Upper lobe of right lung (tissue), 1 donor: ENCODE measurements around the gene OR2AG1. TPM values are rescaled to one million over a fixed set of nuclear protein-coding genes. Genes with fewer than 3 reads are reported as not detected.
"Not testable (repeated sequence)": the region's sequence is repeated elsewhere in the genome, so short reads cannot be mapped to it uniquely, and the experiment has no call there.

Source experiments
- ATAC-seq: fragments of 200-7000 bp; cut with Tn5 transposase; one replicate; pipeline ENCODE4 v1.9.1; 2020; ENCODE audit warnings: mild to moderate bottlenecking, moderate library complexity
- DNase-seq: peaks from one replicate; pipeline ENCODE4 v3.0.0-alpha.2; 2020
- H3K27ac ChIP-seq: fragments of 200-600 bp; one replicate; pipeline ENCODE4 v1.8.0; 2022
- H3K27me3 ChIP-seq: fragments of 200-600 bp; one replicate; pipeline ENCODE4 v1.8.0; 2022; ENCODE audit warnings: mild to moderate bottlenecking
- H3K36me3 ChIP-seq: fragments of 200-600 bp; one replicate; pipeline ENCODE4 v1.8.0; 2022
- H3K4me1 ChIP-seq: fragments of 200-600 bp; one replicate; pipeline ENCODE4 v1.8.0; 2022
- H3K4me3 ChIP-seq: fragments of 200-600 bp; one replicate; pipeline ENCODE4 v1.8.0; 2022; ENCODE audit warnings: mild to moderate bottlenecking
- H3K9me3 ChIP-seq: fragments of 200-600 bp; one replicate; pipeline ENCODE4 v1.8.0; 2022
- CTCF ChIP-seq: fragments of 200-600 bp; IDR thresholded peaks from one replicate; pipeline ENCODE4 v1.8.0; 2022; ENCODE audit warnings: antibody characterized with exemption
- intact Hi-C: fragments of 100-400 bp; cut with DNase I; formaldehyde crosslinking; loops from one replicate; pipeline ENCODE4 v1.11.0; 2022
- total RNA-seq: library from RNA; stranded (reverse); fragmentation: NEBNext Ultra II Directional; extraction: Animal tissue kit (Norgen Biotek cat#: 25700); gene quantifications from one replicate; pipeline ENCODE4 v1.2.1, GENCODE V29; 2021
- donor health status: DM: no; HTN: yes; CAD: no; lungs with severe emphysema.

Gene OR2AG1
- total RNA-seq, 1 donor from 2014 or later: not detected

- no peaks in the 10 kb centered on the region for H3K27me3 ChIP-seq
- DNase-seq: no peak
- H3K36me3 ChIP-seq: no peaks in the 10 kb centered on the region
- intact Hi-C loops: no loop called here
- H3K4me1 ChIP-seq: no peaks in the 10 kb centered on the region
- H3K27ac ChIP-seq: no peak overlapping the region
- no peak overlapping the region for H3K4me3 ChIP-seq
- no peak for ATAC-seq
- no peaks in the 10 kb centered on the region for H3K9me3 ChIP-seq
- TF ChIP-seq CTCF: no peak
Measured at GRCh38 chr11:6794639-6795038, 11.8 kb downstream of the OR2AG1 start.

GRCh38 chr11:6799402-6799801 is 16.6 kb downstream of the OR2AG1 start, which contains the start of gene OR6A2:
OR6A2 (minus strand) TSS chr11:6799689; CDS start chr11:6795708, 3,981 bp downstream.
- intact Hi-C loops: no loop called here
- ATAC-seq (no peak), DNase-seq (no peak)
- Histone ChIP-seq H3K9me3 (no peaks in the 10 kb centered on the region), H3K27me3 (no peaks in the 10 kb centered on the region), H3K27ac (no peak within 1 kb of the TSS), H3K4me1 (no peaks in the 10 kb centered on the region), H3K4me3 (no peak within 1 kb of the TSS), H3K36me3 (no peaks in the 10 kb centered on the region)
- TF ChIP-seq CTCF: no peak

- H3K27ac ChIP-seq, intact Hi-C loops: not testable (repeated sequence)
Measured at GRCh38 chr11:6801075-6801474, 18.3 kb downstream of the OR2AG1 start.

GRCh38 chr11:6812390-6813005 is 29.7 kb downstream of the OR2AG1 start:
- Histone ChIP-seq H3K9me3 (no peaks in the 10 kb centered on the region), H3K36me3 (no peaks in the 10 kb centered on the region), H3K4me3 (no peak overlapping the region), H3K27ac (no peak overlapping the region), H3K4me1 (no peaks in the 10 kb centered on the region), H3K27me3 (no peaks in the 10 kb centered on the region)
- DNase-seq (no peak), ATAC-seq (peak; percentile 90)
- intact Hi-C loops: no loop called here
- peak; percentile 89 for TF ChIP-seq CTCF

More at GRCh38 chr11:6801075-6801474, 18.3 kb downstream of the OR2AG1 start:
- H3K9me3 ChIP-seq, H3K4me3 ChIP-seq, H3K4me1 ChIP-seq, H3K27me3 ChIP-seq, ATAC-seq, H3K36me3 ChIP-seq, DNase-seq: not testable (repeated sequence)

- Histone ChIP-seq H3K36me3 (no peaks in the 10 kb centered on the region), H3K9me3 (no peaks in the 10 kb centered on the region), H3K27ac (no peak overlapping the region), H3K4me3 (no peak overlapping the region), H3K27me3 (no peaks in the 10 kb centered on the region), H3K4me1 (no peaks in the 10 kb centered on the region)
- no peak for TF ChIP-seq CTCF
- intact Hi-C loops: no loop called here
- no peak for ATAC-seq
- no peak for DNase-seq
Measured at GRCh38 chr11:6813656-6814055, 30.8 kb downstream of the OR2AG1 start.

- Histone ChIP-seq H3K27me3 (no peaks in the 10 kb centered on the region), H3K27ac (no peak overlapping the region), H3K4me1 (no peaks in the 10 kb centered on the region), H3K9me3 (no peaks in the 10 kb centered on the region), H3K36me3 (no peaks in the 10 kb centered on the region), H3K4me3 (no peak overlapping the region)
- no peak for DNase-seq
- intact Hi-C loops: no loop called here
- TF ChIP-seq CTCF: no peak
- ATAC-seq: no peak
Measured at GRCh38 chr11:6817694-6818093, 34.9 kb downstream of the OR2AG1 start.
